ENCODE results near the gene RAB40B.

GRCh38 chr17:82713071-82713723 lies 14.7 kb upstream of the RAB40B start:
- TF ChIP-seq POLR2A (IDR thresholded peaks at IDR 0.05; ENCODE audit: low read depth, low read length) (no peak), POU2F2 (IDR thresholded peaks at IDR 0.05; ENCODE audit: low read depth, low read length) (no peak), POLR2AphosphoS5 (IDR thresholded peaks at IDR 0.05; ENCODE audit: low read depth, low read length) (no peak), TAF1 (IDR thresholded peaks at IDR 0.05; ENCODE audit: low read depth, low read length) (no peak), SPI1 (IDR thresholded peaks at IDR 0.05; ENCODE audit: low read depth, low read length) (no peak)

All from GM12891 (cell line).